Vagina (tissue), 2 donors: Measurements from ENCODE around the gene RFFL.

ENCODE experiments used
- POLR2A ChIP-seq, 2 donors: fragments of 450-650 bp; IDR thresholded peaks; one replicate each; pipeline ENCODE4 v1.6.1; 2017; ENCODE audit warnings: antibody characterized with exemption in 2 of 2, mild to moderate bottlenecking in 2 of 2, moderate library complexity in 2 of 2
- TF ChIP-seq, protein P1 (sequence below), 3 experiments: fragments of 450-650 bp in 2 of 3; fragments of 200-600 bp in 1 of 3; sonication (generic) in 1 of 3; IDR thresholded peaks; one replicate each; pipeline ENCODE4 v1.5.1; 2017 to 2019; ENCODE audit warnings: antibody characterized with exemption in 3 of 3, mild to moderate bottlenecking in 2 of 3, moderate library complexity in 2 of 3

DNA sequence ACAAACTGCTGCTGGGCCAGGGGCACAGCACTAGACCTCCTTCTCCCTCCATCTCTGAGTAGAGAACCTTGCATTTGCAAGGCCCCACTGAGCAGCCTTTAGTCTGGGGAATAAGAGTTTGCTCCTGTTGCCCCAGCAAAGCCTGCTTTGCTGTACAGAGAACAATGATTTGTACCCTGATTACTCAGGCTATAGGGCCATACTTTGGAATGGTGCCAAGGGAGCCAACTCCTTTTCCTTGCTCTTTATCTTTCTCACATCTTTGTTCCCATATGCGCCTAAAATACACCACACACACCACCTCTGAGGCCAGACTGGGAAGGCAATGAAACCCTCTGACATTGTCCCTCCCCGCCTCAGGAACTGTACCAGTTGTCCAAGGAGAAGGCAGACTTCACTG, 62.0 kb downstream of the RFFL start:
- TF ChIP-seq, protein P1, sequence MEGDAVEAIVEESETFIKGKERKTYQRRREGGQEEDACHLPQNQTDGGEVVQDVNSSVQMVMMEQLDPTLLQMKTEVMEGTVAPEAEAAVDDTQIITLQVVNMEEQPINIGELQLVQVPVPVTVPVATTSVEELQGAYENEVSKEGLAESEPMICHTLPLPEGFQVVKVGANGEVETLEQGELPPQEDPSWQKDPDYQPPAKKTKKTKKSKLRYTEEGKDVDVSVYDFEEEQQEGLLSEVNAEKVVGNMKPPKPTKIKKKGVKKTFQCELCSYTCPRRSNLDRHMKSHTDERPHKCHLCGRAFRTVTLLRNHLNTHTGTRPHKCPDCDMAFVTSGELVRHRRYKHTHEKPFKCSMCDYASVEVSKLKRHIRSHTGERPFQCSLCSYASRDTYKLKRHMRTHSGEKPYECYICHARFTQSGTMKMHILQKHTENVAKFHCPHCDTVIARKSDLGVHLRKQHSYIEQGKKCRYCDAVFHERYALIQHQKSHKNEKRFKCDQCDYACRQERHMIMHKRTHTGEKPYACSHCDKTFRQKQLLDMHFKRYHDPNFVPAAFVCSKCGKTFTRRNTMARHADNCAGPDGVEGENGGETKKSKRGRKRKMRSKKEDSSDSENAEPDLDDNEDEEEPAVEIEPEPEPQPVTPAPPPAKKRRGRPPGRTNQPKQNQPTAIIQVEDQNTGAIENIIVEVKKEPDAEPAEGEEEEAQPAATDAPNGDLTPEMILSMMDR (IDR thresholded peaks at IDR 0.05): no peak
- no peak for TF ChIP-seq POLR2A (IDR thresholded peaks at IDR 0.05)
